Stimulated activated CD8-positive, alpha-beta memory T cell treated with anti-CD3 and anti-CD28 coated beads, Interleukin-12 subunit alpha, Interleukin-12 subunit beta, amount 100 ng/mL, for 24 hours (primary cell): Measurements from ENCODE around the gene DENND11.

ENCODE experiments used
- DNase-seq: peaks from one replicate; pipeline ENCODE4 v3.0.0-alpha.2; 2020; ENCODE audit errors: extremely low read depth

The DENND11 gene

GRCh38 chr7:141702047-141702567 lies at the start of gene DENND11:
Gene DENND11, minus strand, starts transcription at chr7:141702166. Its CDS starts 13 bp downstream, at chr7:141702153.
- peak; percentile 15 for DNase-seq

- DNase-seq: no peak
These were observed 46.4 kb upstream of the DENND11 start for GRCh38 chr7:141748396-141748795.

DNA sequence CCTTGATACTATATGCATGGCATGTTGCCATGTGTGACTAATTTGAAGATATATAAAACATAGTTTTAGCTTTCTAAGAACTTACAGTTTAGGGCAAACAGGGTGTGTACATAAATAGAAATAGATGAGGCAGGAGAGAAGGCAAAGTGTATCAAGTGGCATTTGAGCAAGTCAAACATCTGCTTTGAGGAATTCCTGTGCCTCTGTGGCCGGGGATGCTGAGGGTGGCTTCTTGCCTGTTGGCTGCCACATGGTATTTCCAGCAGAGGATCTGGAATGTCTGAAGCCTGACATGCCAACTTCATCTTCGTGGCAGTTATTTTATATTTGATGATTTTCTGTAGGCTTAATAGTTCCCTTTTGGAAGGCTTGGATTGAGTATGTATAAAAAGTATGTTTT lies 42.2 kb upstream of the DENND11 start:
- DNase-seq: no peak

- DNase-seq: no peak
These were observed 40.3 kb upstream of the DENND11 start for GRCh38 chr7:141742229-141742628.

GRCh38 chr7:141739250-141739649 lies 37.3 kb upstream of the DENND11 start:
- DNase-seq: no peak

GRCh38 chr7:141738592-141739013 lies 36.6 kb upstream of the DENND11 start:
- DNase-seq: no peak

DNA sequence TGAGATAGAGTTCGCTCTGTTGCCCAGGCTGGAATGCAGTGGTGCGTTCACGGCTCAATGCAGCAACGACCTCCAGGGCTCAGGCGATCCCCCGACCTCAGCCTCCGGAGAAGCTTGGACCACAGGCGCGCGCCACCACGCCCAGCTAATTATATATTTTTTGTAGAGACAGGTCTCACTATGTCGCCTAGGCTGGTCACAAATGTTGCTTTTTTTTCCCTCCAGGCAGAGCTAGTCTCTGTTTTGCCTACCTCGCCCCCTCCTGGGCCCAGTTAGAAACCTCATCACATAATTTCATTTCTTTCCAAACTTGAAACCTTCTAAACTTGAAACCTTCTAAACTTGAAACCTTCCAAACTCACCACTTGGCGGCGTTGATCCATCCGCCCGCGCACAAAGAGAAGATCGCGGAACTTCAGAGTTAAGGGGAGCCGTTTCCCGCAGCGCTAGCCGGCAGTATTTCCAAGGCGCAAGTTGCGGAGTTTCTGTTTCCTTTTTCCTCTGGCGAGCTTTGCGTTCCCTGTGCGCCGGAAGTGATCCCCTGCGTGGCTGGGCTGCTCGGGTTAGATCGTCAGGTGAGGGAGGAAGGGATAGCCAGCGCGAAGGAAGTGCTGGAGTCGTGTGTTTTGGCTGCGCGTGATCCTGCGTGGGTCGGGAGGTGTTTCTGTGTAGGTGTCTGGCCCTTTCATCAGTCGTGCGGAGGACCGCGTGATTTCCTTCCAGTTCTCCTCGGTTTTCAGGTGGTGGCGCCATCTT lies 36.0 kb upstream of the DENND11 start, which contains the start of gene SSBP1:
TSS of gene SSBP1 (plus strand) at position 523 of the 756 bp plus-strand sequence. CDS start 809 bp downstream, outside the sequence.
- peak; percentile 73 for DNase-seq

DNA sequence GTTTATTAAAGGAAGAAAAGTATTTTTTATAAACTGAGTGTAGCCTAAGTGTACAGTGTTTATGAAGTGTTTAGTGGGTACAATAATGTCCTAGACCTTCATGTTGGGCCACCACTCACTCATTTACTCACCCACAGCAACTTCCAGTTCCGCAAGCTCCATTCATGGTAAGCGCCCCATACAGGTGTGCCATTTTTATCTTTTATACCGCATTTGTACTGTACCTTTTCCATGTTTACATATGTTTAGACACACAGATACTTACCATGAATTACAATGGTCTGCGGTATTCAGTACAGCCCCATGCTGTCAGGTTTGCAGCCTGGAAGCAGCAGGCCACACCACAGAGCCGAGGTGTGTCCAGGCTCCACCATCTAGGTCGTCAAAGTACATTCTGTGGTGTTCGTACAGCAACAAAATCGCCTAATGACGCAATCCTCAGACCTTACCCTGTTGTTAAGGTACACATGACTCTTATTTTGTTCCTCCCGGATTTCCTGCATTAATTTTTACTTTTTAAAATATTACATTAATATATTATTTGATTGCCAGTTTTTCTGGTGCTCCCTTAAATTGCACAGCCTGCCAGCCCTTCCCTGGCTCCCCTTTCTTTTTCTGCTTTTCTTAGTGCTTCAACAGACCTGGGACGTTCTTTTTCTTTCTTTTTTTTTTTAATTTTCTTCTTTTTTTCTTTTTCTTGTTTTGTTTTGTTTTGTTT lies 35.3 kb upstream of the DENND11 start:
- DNase-seq: no peak

- DNase-seq: no peak
These were observed 29.6 kb upstream of the DENND11 start for GRCh38 chr7:141731476-141732149.

DNA sequence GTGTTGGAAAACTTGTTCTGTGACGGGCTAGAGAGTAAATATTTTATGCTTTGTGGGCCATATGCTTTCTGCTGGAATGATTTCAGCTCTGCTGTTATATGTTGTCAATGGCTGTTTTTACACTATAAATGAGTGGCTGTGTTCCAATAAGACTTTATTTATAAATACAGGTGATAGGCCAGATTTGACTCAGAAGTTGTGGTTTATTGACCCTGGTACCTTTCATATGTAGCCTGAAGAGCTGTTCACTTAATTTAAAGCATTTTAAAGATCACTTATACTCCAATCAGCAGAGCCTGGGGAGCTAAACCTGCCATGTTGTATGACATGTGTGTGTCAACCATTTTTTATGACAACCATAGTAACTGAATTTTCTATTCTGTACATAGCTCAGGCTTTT lies 27.1 kb upstream of the DENND11 start:
- DNase-seq: no peak

GRCh38 chr7:141722529-141722928 lies 20.6 kb upstream of the DENND11 start:
- DNase-seq: no peak

DNA sequence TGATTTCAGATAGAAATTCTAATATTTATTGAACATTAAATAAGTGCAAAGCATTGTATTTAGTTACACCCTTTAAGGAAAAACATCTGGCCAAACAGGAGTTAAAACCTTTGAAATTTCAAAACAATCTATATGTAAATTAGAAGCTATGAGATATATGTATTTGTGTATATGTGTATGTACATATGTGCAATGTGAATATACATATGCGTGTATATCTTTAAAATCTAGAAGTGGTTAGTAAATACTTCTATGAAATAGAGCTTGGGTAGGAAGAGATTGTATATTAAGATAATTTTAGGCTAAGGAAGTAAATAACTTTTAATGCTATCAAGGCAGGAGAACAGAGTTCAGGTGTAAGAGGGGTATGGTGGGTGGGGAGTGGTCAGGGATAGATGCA lies 15.5 kb upstream of the DENND11 start:
- no peak for DNase-seq

DNA sequence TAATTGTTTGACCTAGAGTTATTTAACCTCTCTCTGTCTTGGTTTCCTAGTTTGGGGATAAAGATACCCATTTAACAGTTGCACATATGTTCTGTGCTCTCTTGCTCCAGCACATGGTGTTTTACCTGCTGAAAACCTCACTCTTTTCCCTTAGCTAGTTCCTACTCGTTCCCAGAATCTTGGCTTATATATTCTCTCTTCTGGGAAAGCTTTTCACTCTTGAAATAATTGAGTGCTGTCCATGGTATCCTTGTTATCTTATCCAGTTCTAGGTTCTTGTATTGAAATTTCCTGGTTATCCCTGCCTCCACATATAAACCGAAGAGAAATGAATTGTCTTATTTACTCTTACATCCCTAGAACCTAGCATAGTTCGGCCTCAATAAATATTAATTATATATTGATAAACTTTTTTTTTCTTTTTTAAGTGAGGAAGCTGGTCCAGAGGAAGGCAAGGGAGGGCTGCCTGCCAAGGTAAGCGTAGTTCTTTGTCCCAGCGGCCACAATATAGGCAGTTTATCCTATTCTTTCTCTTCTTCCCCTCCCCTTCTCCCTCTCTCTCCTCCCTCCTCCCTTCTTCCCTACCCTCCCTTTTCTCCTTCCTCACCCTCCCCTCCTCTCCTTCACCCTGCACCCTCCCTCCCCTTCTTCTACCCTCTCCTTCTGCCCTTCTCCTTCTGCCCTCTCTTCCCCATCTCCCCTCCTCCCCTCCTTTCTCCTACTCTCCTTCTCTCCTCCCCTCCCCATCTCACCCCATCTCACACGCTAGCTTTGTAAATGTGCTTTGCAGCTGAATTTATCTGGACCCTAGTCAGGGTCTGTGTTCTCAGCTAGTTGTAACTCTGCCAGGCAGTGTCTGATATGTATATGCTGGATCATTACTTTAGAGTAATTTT lies 14.1 kb upstream of the DENND11 start:
- no peak for DNase-seq

- no peak for DNase-seq
These were observed 13.1 kb upstream of the DENND11 start for GRCh38 chr7:141715018-141715417.

GRCh38 chr7:141714571-141714970 lies 12.6 kb upstream of the DENND11 start:
- DNase-seq: no peak

DNA sequence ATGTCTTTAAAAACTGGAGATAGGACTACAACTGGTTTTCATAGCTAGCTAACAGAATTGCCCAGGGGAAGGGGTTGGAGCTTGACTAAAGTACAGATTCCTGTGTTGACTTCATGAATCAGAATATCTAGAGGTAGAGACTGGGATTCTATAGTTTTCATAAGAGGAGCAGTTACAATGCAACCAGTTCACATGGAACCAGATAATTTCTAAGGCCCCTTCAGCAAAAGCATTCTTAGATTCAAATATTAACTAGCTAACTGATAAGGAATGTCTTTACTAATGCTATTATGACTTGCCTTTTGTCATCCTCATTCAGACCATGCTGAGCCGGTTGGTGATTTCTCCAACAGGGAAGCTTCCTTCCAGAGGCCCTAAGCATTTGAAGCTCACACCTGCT lies 11.9 kb upstream of the DENND11 start:
- DNase-seq: no peak

GRCh38 chr7:141712603-141713255 lies 10.8 kb upstream of the DENND11 start:
- DNase-seq: no peak

DNA sequence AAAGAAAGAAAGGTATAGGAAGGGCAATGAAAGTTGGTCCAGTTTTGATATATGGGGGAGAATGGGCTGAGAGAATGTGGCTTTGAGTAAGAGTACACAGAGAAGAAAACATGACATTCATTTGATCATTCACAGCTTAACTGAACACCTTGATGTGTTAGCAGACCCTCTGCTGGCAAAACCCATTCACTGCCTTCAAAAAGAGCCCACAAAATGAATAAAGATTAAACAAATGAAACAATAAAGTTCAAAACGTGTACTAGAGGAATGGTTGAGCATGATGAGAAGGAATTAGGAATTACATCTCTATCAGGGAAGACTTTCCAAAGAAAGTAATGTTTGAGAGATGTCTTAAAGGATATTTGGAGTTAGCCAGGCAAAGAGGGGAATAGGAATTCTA lies 8.3 kb upstream of the DENND11 start:
- no peak for DNase-seq

DNA sequence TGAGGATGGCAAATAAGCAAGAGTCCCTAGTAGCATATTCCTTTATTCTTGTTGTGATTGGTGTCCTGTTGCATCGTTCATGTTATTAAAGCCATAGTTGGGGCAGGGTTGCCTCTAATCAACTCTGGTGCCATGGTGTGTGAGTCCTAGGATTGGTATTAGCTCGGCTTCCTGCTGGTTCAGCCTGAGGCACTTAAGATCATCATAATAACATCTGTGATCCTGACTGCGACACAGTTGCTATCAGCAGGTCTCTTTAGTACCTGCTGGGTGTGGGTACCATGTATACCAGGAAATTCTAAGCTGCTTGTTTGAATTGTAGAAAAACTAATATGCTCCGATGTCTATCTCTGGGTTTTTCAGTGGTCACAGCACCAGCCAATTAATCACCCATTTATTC lies 7.8 kb upstream of the DENND11 start:
- no peak for DNase-seq

DNA sequence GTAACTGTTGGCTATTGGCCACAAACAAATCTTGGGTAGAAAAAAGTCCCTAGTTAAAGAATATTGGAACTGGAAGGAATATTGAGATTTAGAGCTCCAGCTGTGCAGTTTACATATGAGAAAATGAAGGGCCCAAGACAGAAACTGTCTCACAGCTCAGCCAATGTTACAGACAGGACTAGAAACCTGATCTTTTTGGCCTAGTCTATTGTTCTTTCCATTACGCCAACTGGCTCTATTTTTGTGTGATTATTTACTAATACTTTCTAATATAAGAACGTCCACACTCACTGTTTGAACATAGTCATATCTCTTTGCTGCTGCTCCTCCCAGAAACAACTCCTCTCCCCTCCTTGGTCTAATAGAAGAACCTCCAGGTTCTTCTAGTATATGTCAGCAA lies 7.4 kb upstream of the DENND11 start:
- DNase-seq: no peak

- no peak for DNase-seq
These were observed 6.4 kb upstream of the DENND11 start, which contains the start of gene WEE2 for GRCh38 chr7:141708351-141708750. Gene WEE2, plus strand, starts transcription at chr7:141708353. Its CDS starts 406 bp downstream, at chr7:141708759.
